ENCODE results near the gene ARHGAP26.

Gene ARHGAP26

GRCh38 chr5:143006501-143006900 lies 236.3 kb downstream of the ARHGAP26 start:
- no peak for DNase-seq (ENCODE audit: extremely low read depth in 1 of 2, low read depth in 1 of 2)

- DNase-seq (ENCODE audit: extremely low read depth in 1 of 2, low read depth in 1 of 2) = no peak
These were observed 237.9 kb downstream of the ARHGAP26 start for GRCh38 chr5:143008032-143008431.

- peak; percentile 54 to 72 for DNase-seq (ENCODE audit: extremely low read depth in 1 of 2, low read depth in 1 of 2)
These were observed 238.8 kb downstream of the ARHGAP26 start for GRCh38 chr5:143008809-143009521.

- DNase-seq (ENCODE audit: extremely low read depth in 1 of 2, low read depth in 1 of 2) = no peak
These were observed 240.2 kb downstream of the ARHGAP26 start for GRCh38 chr5:143010351-143010750.

GRCh38 chr5:143011585-143011984 lies 241.4 kb downstream of the ARHGAP26 start:
- DNase-seq (ENCODE audit: extremely low read depth in 1 of 2, low read depth in 1 of 2) = no peak

GRCh38 chr5:143013176-143013891 lies 243.2 kb downstream of the ARHGAP26 start:
- no peak for DNase-seq (ENCODE audit: extremely low read depth in 1 of 2, low read depth in 1 of 2)

- no peak for DNase-seq (ENCODE audit: extremely low read depth in 1 of 2, low read depth in 1 of 2)
These were observed 244.0 kb downstream of the ARHGAP26 start for GRCh38 chr5:143014017-143014651.

- peak in 1 of 2 donors; percentile 31 for DNase-seq (ENCODE audit: extremely low read depth in 1 of 2, low read depth in 1 of 2)
These were observed 246.8 kb downstream of the ARHGAP26 start for GRCh38 chr5:143016777-143017516.

- no peak for DNase-seq (ENCODE audit: extremely low read depth in 1 of 2, low read depth in 1 of 2)
These were observed 247.4 kb downstream of the ARHGAP26 start for GRCh38 chr5:143017541-143017940.

- DNase-seq (ENCODE audit: extremely low read depth in 1 of 2, low read depth in 1 of 2) = no peak
These were observed 247.8 kb downstream of the ARHGAP26 start for GRCh38 chr5:143017992-143018391.

GRCh38 chr5:143019157-143019556 lies 249.0 kb downstream of the ARHGAP26 start:
- no peak for DNase-seq (ENCODE audit: extremely low read depth in 1 of 2, low read depth in 1 of 2)

- peak in 1 of 2 donors; percentile 8 for DNase-seq (ENCODE audit: extremely low read depth in 1 of 2, low read depth in 1 of 2)
These were observed 249.7 kb downstream of the ARHGAP26 start for GRCh38 chr5:143019614-143020515.

- no peak for DNase-seq (ENCODE audit: extremely low read depth in 1 of 2, low read depth in 1 of 2)
These were observed 251.4 kb downstream of the ARHGAP26 start for GRCh38 chr5:143021595-143021994.

GRCh38 chr5:143023411-143024096 lies 253.4 kb downstream of the ARHGAP26 start:
- peak in 1 of 2 donors; percentile 34 for DNase-seq (ENCODE audit: extremely low read depth in 1 of 2, low read depth in 1 of 2)

- no peak for DNase-seq (ENCODE audit: extremely low read depth in 1 of 2, low read depth in 1 of 2)
These were observed 254.2 kb downstream of the ARHGAP26 start for GRCh38 chr5:143024228-143024920.

- DNase-seq (ENCODE audit: extremely low read depth in 1 of 2, low read depth in 1 of 2) = no peak
These were observed 255.2 kb downstream of the ARHGAP26 start for GRCh38 chr5:143025376-143025775.

- no peak for DNase-seq (ENCODE audit: extremely low read depth in 1 of 2, low read depth in 1 of 2)
These were observed 255.8 kb downstream of the ARHGAP26 start for GRCh38 chr5:143025971-143026370.

- no peak for DNase-seq (ENCODE audit: extremely low read depth in 1 of 2, low read depth in 1 of 2)
These were observed 256.2 kb downstream of the ARHGAP26 start for GRCh38 chr5:143026380-143026779.

- no peak for DNase-seq (ENCODE audit: extremely low read depth in 1 of 2, low read depth in 1 of 2)
These were observed 259.1 kb downstream of the ARHGAP26 start for GRCh38 chr5:143029293-143029692.
